ENCODE measurements around the gene ZNF580.
A peak's percentile ranks its signal among the peaks of the same experiment; 100 is the strongest.

The ZNF580 gene

DNA sequence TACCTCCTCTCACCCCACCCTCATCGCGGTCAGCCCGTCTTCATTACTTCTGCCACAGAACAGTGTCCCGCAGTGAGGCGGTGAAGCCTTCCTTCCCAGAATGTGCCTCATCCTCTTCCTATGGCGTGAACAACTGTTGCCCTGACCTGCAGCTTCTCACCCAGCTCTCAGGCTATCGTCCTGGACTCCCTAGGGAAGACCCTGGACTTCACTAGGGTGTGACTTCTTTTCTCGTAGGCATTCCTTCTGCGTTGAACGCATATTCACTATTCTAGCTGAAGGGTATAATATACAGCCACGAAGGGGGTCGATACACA is 34.4 kb upstream of the ZNF580 start:
- DNase-seq, result no peak

- no peak for DNase-seq
Measured at GRCh38 chr19:55606817-55607216, 34.0 kb upstream of the ZNF580 start.

GRCh38 chr19:55609326-55609725 is 31.5 kb upstream of the ZNF580 start:
- no peak for DNase-seq

DNA sequence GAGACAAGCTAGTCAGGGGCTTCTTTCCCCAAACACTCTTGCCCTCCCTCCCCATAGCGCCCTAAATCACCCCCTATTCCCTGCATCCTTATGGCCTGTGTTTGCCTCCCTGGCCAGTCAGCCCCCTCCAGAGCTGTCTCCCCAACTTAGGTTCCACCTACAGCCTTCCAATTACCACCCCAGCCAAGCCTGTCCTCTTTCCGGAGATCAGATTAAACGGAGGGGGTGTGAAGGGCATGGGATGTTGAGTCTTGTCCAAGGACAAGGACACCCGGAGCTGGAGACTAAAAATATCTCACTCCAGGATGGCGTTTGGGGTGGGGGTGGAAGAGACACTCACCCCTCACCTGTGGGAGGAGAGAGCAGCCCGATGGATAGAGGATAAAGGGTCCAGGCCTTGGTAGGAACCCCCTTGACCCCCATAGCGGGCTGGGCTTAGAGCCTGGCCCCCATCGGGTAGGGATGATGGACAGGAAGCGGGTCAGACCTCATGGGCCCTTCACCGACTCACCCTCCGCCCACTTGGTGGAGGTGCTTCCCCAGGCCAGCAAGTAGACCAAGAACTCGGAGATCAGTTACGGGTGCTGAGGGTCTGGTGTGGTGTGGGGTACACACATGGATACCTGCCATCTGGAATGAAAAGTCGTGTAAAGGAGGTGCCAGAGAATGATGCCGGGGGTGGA is 29.4 kb upstream of the ZNF580 start:
- DNase-seq, result no peak

DNA sequence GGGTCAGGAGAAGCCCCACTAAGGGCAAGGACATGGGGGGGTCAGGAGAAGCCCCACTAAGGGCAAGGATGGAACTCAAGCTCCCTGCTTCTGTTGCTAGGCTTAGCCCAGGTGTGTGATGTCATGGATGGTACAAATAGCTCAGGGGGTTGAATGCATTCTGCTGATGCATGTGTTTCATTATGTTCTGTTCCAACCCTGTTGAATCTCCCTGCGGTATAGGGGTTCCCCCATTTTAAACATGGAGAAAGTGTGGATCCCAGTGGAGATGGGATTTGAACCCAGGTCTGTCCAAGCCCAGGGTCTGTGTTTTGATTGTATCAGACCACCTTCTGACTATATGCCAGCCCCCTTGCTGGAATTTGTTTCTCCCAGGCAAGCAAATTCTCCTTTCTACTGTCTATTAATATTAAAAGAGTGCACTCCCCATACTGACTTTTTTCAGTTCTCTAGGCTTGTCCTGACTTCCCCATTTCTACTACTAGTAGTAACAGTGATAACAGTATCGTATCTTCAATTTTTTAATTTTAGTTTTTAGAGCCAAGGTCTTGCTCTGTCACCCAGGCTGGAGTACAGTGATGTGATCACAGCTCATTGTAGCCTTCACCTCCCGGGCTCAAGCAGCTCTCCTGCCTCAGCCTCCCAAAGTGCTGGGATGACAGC is 28.7 kb upstream of the ZNF580 start:
- no peak for DNase-seq

- DNase-seq, result no peak
Measured at GRCh38 chr19:55613396-55613795, 27.4 kb upstream of the ZNF580 start.

- no peak for DNase-seq
Measured at GRCh38 chr19:55613930-55614710, 26.7 kb upstream of the ZNF580 start.

- no peak for DNase-seq
Measured at GRCh38 chr19:55614711-55615542, 25.9 kb upstream of the ZNF580 start.

GRCh38 chr19:55615543-55616394 is 25.0 kb upstream of the ZNF580 start:
- no peak for DNase-seq

DNA sequence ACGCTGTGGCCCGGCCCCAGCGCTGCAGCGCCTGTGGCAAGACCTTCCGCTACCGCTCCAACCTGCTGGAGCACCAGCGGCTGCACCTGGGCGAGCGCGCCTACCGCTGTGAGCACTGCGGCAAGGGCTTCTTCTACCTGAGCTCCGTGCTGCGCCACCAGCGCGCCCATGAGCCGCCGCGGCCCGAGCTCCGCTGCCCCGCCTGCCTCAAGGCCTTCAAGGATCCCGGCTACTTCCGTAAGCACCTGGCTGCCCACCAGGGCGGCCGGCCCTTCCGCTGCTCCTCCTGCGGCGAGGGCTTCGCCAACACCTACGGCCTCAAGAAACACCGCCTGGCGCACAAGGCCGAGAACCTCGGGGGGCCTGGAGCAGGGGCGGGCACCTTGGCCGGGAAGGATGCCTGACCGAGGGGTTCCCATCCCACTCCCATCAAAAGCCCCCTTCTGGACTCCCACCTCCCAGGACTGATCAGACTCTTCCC is 24.4 kb upstream of the ZNF580 start:
- DNase-seq, result no peak

GRCh38 chr19:55617426-55617825 is 23.4 kb upstream of the ZNF580 start:
- no peak for DNase-seq

DNA sequence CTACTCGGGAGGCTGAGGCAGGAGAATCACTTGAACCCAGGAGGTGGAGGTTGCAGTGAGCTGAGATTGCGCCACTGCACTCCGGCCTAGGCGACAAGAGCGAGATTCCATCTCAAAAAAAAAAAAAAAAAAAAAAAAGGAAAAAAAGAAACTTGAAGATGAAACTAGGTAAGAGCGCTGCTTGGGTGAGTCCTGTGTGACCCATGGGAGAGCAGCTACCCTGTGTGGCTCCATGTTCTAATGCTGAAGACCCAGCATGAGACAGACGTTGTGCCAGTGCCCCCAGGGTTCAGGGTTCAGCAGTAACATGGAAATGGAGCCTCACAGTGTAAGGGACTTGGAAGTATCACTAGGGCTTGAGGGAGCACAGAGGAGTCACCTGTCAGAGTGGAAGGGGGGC is 22.4 kb upstream of the ZNF580 start:
- DNase-seq, result no peak

DNA sequence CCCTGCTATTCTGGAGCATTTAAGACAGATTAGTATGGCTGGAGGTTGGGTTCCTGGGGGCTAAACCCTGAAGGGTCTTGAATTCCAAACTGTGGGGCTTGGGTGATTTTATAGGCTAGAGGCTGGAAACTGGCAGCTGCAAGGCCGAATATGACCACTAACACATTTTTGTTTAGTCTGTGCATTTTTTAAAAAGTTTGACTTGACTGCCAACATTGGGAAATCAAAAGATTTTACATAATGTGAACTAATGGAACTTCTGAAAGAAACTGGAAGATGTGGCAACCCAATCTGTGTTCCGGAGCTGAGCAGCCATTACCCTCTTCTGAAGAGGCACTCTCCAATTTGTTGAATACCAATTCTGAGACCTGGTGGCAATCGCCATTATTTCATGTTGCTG is 21.5 kb upstream of the ZNF580 start:
- no peak for DNase-seq

GRCh38 chr19:55620410-55621204 is 20.2 kb upstream of the ZNF580 start:
- DNase-seq, result peak; percentile 33

- DNase-seq, result no peak
Measured at GRCh38 chr19:55621205-55621672, 19.6 kb upstream of the ZNF580 start.

- DNase-seq, result no peak
Measured at GRCh38 chr19:55621673-55622231, 19.1 kb upstream of the ZNF580 start.

GRCh38 chr19:55622242-55622969 is 18.4 kb upstream of the ZNF580 start:
- DNase-seq, result no peak

GRCh38 chr19:55623130-55623529 is 17.7 kb upstream of the ZNF580 start:
- no peak for DNase-seq

DNA sequence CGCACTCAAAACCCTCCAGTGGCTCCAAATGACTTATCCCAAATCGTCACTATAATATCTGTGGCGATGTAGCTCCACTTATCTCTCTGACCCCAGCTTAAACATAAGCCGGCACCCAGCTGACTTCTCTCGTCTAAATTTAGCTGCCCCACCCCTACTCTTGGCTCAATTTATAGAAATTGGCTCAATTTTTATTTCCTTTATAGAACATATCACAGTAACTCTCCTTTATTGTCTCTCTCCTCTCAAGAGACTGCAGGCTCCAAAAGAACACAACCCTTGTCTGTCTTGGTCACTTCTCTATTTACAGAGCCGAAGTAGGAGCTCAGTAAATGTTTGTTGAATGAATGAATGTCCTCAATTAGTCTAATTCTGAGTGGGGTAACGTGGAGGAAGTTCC is 17.2 kb upstream of the ZNF580 start:
- DNase-seq, result no peak

Measured in activated naive CD4-positive, alpha-beta T cell treated with anti-CD3 and anti-CD28 coated beads, Interleukin-2, amount 50 U/mL, for 16 hours (primary cell).